SK-N-MC (cell line): Measurements from ENCODE around the gene OAT.

Source experiments
- EZH2 ChIP-seq: fragments of 200-600 bp; sonication (generic); IDR thresholded peaks from one replicate; pipeline ENCODE4 v1.6.1; 2017; ENCODE audit warnings: antibody characterized with exemption
- FOXP2 ChIP-seq: optimal IDR thresholded peaks from 2 replicates; pipeline ENCODE3; 2011; ENCODE audit warnings: mild to moderate bottlenecking, moderate library complexity; ENCODE audit not compliant: insufficient read depth; ENCODE audit errors: extremely low read length, control extremely low read depth
- POLR2AphosphoS5 ChIP-seq: IDR thresholded peaks from 2 replicates; pipeline ENCODE4 v1.6.1; 2012; ENCODE audit warnings: mild to moderate bottlenecking, low read depth, low read length, borderline replicate concordance

DNA sequence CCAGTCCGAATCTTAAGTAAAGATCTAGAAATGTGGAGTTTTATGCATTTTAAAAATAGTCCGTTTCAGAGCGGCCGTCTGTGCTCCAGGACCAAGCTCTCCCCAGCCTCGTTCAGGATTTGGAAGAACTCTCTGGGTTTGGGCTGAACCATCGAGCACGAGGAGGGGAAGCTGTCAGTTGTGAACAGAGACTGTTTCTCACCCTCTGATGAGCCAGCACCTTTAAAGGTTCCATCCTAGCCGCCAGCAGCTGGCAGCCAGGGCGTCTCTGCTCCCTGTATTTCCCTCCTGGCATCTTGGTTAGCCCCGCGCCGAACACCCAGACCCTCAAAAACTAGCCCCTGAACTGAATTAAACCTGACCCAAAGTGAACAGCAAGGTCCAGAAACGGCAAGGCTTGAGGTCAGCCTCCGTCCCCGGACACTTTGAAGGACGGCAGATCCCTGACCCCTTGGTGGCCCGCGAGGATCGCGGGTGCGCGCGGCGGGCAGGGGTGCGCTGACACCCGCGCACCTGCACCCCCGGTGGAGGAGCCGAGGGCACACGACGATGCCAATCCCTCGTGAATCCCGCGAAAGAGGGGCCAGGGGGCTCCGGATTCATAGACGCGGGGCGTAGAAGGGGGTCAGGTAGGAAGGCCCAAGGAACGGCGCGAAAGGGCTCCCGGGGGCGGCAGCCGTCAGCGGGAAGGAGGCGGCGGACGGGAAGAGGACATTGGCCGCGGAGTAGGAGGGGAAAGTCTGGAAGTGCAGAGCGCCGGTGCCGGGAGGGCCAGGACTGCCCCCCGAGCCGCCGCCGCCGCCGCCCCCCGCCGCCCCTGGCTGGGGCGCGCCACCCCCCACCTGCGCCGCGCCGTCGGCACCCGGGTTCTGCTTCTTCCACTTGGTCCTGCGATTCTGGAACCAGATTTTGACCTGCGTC lies 28.4 kb upstream of the OAT start:
- TF ChIP-seq POLR2AphosphoS5 (no peak), EZH2 (no peak), FOXP2 (no peak)
